GM12873 (cell line): ENCODE measurements around the gene SMIM44.

Source experiments
- TF ChIP-seq, protein P1 (sequence below): IDR thresholded peaks from 2 replicates; pipeline ENCODE4 v1.5.1; 2012; ENCODE audit warnings: low read depth, mild to moderate bottlenecking, moderate library complexity, low read length, control low read depth; ENCODE audit not compliant: insufficient read depth; ENCODE audit errors: missing control alignments

Gene SMIM44

DNA sequence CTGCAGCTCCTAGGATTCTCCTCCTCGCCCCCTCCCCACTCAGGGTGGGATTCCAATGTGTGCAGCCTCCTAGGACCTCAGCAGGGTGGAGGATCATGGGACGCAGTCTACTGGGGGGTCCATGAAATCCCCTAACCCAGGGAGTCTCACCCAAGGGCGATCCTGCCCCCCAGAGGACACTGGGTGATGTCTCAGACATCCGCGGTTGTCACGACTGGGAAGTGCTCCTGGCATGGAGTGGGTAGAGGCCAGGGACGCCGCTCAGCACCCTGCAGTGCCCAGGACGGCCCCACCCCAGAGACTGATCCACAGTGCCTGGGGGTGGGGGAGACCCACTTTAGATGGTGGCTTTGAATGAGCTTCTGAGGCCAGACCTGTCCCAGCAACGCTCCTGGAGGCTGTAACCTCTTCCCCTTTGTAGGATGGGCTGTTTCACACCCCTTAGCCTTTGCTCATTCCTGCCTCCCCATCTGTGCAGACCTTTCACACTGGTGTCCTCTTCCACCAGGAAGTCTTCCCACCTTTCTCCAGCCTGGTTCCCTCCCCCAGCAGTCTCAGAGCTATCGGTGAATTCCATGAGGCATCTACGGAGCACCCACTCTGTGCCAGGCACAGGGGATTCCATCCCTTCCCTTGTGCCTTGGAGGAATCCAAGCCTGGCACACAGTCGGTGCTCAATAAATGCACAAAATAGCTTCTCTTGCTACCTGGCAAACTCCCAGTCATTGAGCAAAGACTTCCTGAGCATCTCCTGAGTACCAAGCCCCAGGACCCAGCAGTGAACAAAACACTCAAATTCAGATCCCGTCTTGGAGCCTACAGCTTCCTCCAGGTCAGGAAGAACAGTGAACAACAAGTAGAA is 13.4 kb downstream of the SMIM44 start:
- TF ChIP-seq, protein P1, sequence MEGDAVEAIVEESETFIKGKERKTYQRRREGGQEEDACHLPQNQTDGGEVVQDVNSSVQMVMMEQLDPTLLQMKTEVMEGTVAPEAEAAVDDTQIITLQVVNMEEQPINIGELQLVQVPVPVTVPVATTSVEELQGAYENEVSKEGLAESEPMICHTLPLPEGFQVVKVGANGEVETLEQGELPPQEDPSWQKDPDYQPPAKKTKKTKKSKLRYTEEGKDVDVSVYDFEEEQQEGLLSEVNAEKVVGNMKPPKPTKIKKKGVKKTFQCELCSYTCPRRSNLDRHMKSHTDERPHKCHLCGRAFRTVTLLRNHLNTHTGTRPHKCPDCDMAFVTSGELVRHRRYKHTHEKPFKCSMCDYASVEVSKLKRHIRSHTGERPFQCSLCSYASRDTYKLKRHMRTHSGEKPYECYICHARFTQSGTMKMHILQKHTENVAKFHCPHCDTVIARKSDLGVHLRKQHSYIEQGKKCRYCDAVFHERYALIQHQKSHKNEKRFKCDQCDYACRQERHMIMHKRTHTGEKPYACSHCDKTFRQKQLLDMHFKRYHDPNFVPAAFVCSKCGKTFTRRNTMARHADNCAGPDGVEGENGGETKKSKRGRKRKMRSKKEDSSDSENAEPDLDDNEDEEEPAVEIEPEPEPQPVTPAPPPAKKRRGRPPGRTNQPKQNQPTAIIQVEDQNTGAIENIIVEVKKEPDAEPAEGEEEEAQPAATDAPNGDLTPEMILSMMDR = no peak

DNA sequence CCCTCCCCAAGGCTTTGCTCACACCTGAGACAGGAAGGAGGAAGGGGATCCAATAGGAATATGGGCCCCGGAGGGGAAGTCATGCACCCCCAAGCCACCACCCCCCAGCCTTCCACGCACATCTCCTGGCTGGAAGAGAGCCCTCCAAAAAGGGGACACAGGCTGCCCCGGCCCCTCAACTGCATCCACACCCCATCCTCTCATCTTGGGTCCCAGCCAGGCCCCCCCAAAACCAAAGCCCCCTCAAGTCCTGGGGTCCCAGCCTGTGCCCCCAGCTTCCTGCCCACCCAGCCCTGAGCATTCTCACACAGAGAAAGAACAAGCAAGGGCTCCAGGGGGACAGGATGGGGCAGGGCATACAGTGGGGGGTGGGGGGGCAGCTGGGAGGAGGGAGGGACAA is 15.0 kb downstream of the SMIM44 start:
- TF ChIP-seq, protein P1 = no peak

DNA sequence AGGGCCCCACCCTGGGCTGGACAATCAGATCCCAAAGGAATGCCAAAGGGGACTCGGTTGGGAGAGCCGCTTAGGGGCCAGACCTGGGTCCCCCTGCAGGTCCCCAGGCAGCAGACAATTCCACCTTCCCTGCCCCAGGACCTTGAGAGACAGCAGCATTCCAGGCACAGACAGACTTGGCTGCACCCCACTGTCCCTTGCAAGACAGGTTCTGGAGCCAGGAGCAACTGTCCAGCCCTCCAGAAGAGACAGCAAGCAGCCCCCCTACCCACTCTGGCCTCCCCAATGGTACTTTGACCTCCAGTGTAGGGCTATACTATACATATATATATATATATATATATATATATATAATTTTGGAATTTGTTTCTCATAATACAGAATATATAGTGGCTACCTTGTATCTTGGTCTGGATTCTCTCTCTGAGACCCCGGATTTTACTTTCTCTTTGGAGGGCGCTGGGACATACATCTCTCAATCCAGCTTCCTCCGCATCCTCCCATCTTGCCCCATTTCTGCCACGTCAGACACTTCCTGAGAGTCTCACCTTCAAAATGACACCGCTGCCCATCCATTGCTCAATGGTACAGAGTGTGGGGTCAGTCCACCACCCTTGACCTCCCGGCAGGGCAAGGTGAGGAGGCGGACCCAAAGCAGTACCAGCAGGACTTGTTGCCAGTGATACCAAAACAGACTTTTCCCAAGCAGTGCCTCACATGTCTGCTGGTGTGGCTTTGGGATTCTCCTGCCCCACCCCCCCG is 15.6 kb downstream of the SMIM44 start:
- TF ChIP-seq, protein P1 = no peak

DNA sequence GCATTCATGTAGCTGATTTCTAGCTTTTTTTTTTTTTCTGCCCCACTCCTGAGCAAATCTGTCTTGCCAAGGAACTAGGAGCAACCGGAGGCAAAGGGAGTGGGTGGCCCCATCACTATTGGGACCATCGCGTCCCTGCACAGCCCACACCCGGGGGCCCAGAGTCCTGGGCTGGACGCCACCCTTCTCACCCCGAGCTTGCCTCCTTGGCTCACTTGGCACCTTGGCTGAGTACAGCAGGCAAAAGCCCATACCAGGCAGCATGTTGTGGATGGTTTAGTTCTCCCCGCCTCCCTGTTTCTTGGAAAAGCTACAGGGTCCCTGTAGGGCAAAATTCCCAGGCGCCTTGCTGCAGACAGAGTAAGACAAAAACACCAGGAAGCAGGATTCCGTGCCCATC is 16.6 kb downstream of the SMIM44 start:
- TF ChIP-seq, protein P1 = no peak

DNA sequence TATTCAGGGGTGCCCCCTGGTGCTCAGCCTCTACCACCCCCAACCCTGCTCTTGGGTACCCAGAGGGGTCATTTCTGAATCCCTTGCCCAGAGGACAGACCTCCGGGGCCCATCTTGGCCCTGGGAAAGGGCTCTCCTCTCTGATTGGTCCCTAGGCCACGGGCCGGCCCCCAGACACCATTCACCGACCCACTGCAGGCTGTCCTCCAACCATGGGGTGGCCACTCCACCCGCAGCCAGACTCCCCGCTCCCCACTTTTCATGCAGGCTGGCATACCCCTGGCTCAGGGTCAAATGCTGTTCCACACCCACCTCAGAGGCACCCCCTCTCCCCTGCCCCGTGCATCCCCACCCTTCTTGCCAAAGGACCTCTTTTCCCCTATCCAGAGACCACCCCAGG is 17.7 kb downstream of the SMIM44 start:
- TF ChIP-seq, protein P1 = no peak

DNA sequence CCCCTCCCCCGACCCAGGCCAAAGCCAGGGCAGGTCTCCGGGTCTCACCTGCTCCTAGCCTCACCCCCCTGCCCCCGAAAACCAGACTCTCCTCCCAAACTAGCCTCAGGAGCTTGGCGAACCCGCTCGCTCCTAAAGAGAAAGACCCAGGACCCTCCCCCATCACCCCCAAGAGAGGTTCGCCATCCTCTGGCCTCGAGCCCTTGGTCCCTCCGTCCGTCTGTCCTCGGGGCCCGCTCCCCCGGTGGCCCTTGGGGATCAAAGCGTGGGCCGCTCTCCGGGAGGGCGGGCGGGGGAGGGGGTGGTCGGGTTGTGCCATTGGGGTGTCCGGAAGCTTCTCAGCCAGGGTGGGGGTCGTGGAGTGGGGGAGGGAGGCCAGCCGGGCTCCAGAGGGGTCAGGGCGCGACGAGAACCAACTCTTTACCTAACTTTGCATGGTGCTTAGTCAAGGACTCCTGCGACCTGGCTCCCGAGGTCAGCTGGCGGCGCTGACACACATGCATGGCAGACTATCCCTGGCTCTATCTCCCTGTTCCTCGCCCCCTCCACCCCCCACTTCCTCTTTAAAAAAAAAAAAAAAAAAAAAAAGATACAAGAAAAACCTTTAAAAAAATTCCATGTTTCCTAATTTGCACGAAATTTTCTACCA is 18.5 kb downstream of the SMIM44 start:
- TF ChIP-seq, protein P1 = no peak
